Dendritic cell treated with granulocyte-macrophage colony-stimulating factor and Interleukin-4, amounts not matched to agents 40 ng/mL and 50 ng/mL, for 4 days (primary cell): ENCODE results near the gene CDH22.

Experiments
- H3K27ac Mint-ChIP-seq: one replicate; pipeline ENCODE4 v1.8.0; 2022; ENCODE audit warnings: mild to moderate bottlenecking, mixed read lengths
- H3K27me3 Mint-ChIP-seq: one replicate; pipeline ENCODE4 v1.8.0; 2022; ENCODE audit warnings: mild to moderate bottlenecking, mixed read lengths
- H3K36me3 Mint-ChIP-seq: one replicate; pipeline ENCODE4 v1.8.0; 2022; ENCODE audit warnings: low read depth, mixed read lengths
- H3K4me1 Mint-ChIP-seq: one replicate; pipeline ENCODE4 v1.8.0; 2022; ENCODE audit warnings: low read depth, mixed read lengths
- H3K4me3 Mint-ChIP-seq: one replicate; pipeline ENCODE4 v1.8.0; 2022; ENCODE audit warnings: mild to moderate bottlenecking, moderate library complexity, mixed read lengths
- H3K9me3 Mint-ChIP-seq: one replicate; pipeline ENCODE4 v1.8.0; 2022; ENCODE audit warnings: mixed read lengths
- intact Hi-C: fragments of 100-400 bp; cut with micrococcal nuclease; formaldehyde crosslinking; loops from one replicate; pipeline ENCODE4 v1.15.0; 2022

Gene CDH22

DNA sequence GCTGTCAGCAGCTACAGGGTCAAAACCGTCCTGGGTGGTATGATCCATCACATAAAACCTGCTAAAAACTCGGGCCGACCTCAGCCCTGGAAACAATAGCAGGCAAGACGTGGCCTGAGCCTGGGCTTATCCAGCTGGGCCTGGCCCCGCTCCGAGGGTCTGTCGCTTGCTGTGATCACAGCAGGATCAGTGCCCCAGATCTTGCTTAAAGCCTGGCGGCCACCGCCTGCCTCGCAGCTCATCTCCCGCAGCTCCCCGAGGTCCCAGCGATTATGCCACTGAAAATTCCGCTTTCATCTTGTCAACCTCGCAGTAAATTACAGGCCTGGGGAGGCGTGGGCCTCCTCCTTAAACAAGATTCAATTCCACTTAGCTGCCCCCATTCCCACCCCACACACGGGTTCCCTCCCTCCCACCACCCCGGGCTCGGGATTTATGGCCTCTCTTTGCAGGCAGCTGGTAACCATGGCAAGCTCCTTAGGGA lies 40.1 kb downstream of the CDH22 start:
- Mint-ChIP-seq H3K4me1 (no peaks in the 10 kb centered on the region), H3K27ac (no peak overlapping the region), H3K4me3 (no peak overlapping the region), H3K9me3 (peaks cover 9% of the 10 kb centered on the region), H3K36me3 (no peaks in the 10 kb centered on the region), H3K27me3 (peaks cover 52% of the 10 kb centered on the region)
- intact Hi-C loops = no loop called here

DNA sequence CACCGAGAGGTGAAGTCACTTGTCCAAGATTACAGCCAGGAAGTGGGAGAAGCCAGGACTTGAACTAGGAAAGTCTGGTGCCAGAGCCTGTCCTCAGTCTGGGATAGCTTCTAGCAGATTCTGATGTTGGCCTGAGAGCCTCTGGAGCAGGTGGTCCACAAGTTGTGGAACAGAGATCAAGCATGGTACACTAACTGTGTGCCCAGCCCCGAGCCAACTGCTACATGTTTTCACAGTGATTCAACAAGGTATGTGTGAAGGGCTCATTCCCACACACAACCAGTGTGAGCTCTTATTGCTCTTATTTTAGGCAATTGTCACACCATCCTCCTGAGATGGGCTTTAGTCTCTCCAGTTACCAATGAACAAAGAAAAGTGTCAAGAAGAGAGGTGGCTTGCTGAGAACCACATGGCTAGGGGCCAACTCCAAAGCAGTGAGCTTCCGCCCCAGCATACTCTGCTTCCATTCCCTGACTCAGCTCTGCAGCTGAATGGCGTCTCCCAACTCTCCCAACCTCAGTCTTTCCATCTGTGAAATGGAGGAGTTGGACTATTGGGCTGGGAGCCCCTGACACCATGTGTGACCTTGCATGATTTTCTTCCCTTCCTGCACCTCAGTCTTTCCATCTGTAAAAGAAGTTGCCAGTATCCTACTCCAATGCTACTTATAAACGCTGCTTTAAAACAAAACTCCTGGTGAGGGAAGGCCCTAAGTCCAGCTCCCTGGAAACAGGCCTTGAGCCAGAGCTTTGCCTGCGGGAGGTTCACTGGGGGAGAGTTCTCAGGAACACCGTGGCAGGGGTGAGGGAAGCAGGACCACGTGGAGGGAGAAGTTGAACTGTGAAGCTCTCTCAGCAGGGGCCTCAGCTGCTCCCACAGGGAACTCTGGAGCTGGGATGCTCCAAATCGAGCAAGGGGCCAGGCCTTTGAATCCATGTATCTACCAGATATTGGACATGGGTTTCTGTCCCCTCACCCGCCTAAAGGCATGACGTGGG lies 40.9 kb downstream of the CDH22 start:
- Mint-ChIP-seq H3K4me1 (no peaks in the 10 kb centered on the region), H3K9me3 (peaks cover 9% of the 10 kb centered on the region), H3K4me3 (no peak overlapping the region), H3K27ac (no peak overlapping the region), H3K27me3 (peaks cover 56% of the 10 kb centered on the region), H3K36me3 (no peaks in the 10 kb centered on the region)
- intact Hi-C loops = no loop called here

GRCh38 chr20:46265539-46265938 lies 42.8 kb downstream of the CDH22 start:
- peaks cover 9% of the 10 kb centered on the region for H3K9me3 Mint-ChIP-seq
- H3K27ac Mint-ChIP-seq = no peak overlapping the region
- H3K4me1 Mint-ChIP-seq = no peaks in the 10 kb centered on the region
- intact Hi-C loops = no loop called here
- no peaks in the 10 kb centered on the region for H3K36me3 Mint-ChIP-seq
- H3K4me3 Mint-ChIP-seq = no peak overlapping the region
- H3K27me3 Mint-ChIP-seq = peaks cover 46% of the 10 kb centered on the region

GRCh38 chr20:46264391-46265266 lies 43.7 kb downstream of the CDH22 start:
- intact Hi-C loops = no loop called here
- Mint-ChIP-seq H3K9me3 (peaks cover 9% of the 10 kb centered on the region), H3K27me3 (peaks cover 45% of the 10 kb centered on the region), H3K4me3 (no peak overlapping the region), H3K36me3 (no peaks in the 10 kb centered on the region), H3K27ac (no peak overlapping the region), H3K4me1 (no peaks in the 10 kb centered on the region)

DNA sequence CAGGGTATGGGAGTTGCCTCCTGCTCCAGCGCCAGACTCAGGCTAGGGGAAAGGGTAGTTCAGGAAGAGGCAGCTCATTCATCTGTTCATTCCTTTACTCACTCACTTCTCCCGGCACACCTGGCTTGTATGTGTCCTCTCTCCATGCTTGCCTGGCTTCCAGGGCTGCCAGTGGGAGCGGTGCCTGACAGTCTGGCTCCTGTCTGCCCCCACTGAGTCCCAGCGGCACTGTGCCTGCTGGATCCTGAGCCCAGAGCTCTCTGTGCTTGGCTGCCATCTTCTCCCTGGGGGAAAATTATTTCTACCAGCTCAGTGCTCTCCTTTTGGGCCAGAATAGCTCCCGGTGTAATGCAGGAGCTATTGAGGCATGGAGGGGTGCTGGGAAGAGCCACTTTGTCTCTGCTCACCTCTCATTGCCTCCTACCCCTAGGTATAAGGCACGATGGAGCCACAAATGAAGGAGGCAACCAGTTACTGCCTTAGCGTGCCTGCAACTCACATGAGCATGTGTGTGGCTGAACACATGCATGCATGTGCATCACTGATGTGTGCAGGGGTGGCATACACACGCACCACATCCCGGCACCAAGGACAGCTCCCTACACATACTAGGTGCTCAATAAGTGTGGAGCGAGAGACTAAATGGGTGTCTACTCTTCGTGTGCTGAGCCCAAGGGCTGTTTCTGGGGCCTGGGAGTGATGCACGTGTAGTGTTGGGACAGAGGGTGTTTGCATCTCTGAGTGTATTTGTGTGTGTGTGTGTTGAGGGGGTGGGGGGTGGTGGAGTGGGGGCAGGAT lies 46.6 kb downstream of the CDH22 start:
- H3K4me1 Mint-ChIP-seq = no peaks in the 10 kb centered on the region
- H3K36me3 Mint-ChIP-seq = no peaks in the 10 kb centered on the region
- no peak overlapping the region for H3K4me3 Mint-ChIP-seq
- intact Hi-C loops = no loop called here
- peaks cover 36% of the 10 kb centered on the region for H3K27me3 Mint-ChIP-seq
- peaks cover 9% of the 10 kb centered on the region for H3K9me3 Mint-ChIP-seq
- no peak overlapping the region for H3K27ac Mint-ChIP-seq

GRCh38 chr20:46260936-46261454 lies 47.3 kb downstream of the CDH22 start:
- Mint-ChIP-seq H3K36me3 (no peaks in the 10 kb centered on the region), H3K4me1 (no peaks in the 10 kb centered on the region), H3K27ac (no peak overlapping the region), H3K4me3 (no peak overlapping the region), H3K9me3 (peaks cover 8% of the 10 kb centered on the region), H3K27me3 (peaks cover 33% of the 10 kb centered on the region)
- intact Hi-C loops = no loop called here

- Mint-ChIP-seq H3K27me3 (peaks cover 28% of the 10 kb centered on the region), H3K9me3 (peaks cover 3% of the 10 kb centered on the region), H3K4me3 (no peak overlapping the region), H3K4me1 (no peaks in the 10 kb centered on the region), H3K36me3 (no peaks in the 10 kb centered on the region), H3K27ac (no peak overlapping the region)
- intact Hi-C loops = no loop called here
Measured at GRCh38 chr20:46260480-46260879, 47.8 kb downstream of the CDH22 start.

DNA sequence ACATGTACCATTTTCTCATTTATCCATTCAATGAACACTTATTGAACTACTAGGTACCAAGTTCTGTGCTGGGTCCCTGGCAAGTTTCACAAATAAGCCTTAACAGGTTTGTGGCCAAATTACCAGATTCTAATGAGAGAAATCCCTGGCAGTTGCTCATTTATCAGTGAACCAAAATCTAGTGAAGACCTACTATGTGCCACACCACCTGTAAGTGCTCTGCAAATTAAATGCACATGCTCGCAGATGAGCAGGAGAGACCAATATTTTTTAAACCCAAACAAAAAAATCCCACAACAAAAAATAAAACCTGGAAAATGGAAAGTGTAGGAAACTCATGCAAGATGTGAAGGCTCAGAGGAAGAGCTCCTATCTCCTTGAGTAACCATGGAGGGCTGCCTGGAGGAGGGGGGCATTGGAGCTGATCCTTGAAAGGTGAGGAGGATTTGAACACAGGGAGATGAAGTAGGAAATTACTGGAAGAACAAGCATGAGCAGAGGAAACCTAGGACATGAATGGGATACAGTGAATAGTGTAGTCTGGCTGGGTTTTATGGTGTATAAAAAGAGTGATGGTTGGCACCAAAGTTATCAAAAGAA lies 48.9 kb downstream of the CDH22 start:
- Mint-ChIP-seq H3K27me3 (peaks cover 30% of the 10 kb centered on the region), H3K4me3 (no peak overlapping the region), H3K9me3 (no peaks in the 10 kb centered on the region), H3K36me3 (no peaks in the 10 kb centered on the region), H3K4me1 (no peaks in the 10 kb centered on the region), H3K27ac (no peak overlapping the region)
- intact Hi-C loops = no loop called here

GRCh38 chr20:46257887-46258286 lies 50.4 kb downstream of the CDH22 start:
- no peaks in the 10 kb centered on the region for H3K36me3 Mint-ChIP-seq
- no peak overlapping the region for H3K4me3 Mint-ChIP-seq
- no peaks in the 10 kb centered on the region for H3K9me3 Mint-ChIP-seq
- H3K4me1 Mint-ChIP-seq = no peaks in the 10 kb centered on the region
- intact Hi-C loops = no loop called here
- no peak overlapping the region for H3K27ac Mint-ChIP-seq
- H3K27me3 Mint-ChIP-seq = peaks cover 36% of the 10 kb centered on the region

GRCh38 chr20:46256293-46256692 lies 52.0 kb downstream of the CDH22 start:
- H3K4me3 Mint-ChIP-seq = no peak overlapping the region
- no peaks in the 10 kb centered on the region for H3K9me3 Mint-ChIP-seq
- H3K36me3 Mint-ChIP-seq = no peaks in the 10 kb centered on the region
- no peak overlapping the region for H3K27ac Mint-ChIP-seq
- no peaks in the 10 kb centered on the region for H3K4me1 Mint-ChIP-seq
- H3K27me3 Mint-ChIP-seq = peaks cover 44% of the 10 kb centered on the region
- intact Hi-C loops = no loop called here

DNA sequence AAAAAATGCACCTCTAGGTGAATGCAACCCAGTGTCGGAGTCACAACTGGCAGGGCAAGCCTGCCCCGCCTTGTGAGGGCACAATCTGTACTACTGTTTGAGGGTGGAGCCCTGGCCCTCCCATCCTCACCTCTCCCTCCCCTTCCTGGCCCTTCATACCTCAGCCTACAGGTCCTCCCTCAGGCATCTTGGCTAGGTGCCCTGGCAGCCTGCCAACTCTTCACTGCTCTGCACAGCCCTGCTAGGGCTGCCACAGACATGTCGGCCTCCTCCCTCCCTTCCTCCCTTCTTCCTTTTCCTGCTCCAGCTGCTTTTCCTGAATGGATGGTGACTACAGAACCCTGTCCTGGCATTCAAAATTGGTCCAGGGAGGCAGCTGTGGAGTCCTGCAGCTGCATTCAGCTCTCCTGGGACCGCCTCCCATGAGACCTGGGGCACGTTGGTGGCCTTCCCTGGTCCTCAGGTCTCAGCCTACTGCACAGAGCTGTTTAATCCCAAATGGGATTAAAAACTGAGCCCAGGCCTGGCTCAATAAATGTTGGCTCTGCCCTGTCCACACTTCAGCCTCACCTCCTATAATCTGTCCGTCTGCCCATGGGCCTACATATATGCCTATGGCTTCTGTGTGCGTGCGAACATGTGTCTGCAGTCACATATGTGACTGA lies 52.7 kb downstream of the CDH22 start:
- Mint-ChIP-seq H3K27ac (no peak overlapping the region), H3K27me3 (peaks cover 47% of the 10 kb centered on the region), H3K4me1 (no peaks in the 10 kb centered on the region), H3K9me3 (no peaks in the 10 kb centered on the region), H3K4me3 (no peak overlapping the region), H3K36me3 (no peaks in the 10 kb centered on the region)
- intact Hi-C loops = no loop called here

DNA sequence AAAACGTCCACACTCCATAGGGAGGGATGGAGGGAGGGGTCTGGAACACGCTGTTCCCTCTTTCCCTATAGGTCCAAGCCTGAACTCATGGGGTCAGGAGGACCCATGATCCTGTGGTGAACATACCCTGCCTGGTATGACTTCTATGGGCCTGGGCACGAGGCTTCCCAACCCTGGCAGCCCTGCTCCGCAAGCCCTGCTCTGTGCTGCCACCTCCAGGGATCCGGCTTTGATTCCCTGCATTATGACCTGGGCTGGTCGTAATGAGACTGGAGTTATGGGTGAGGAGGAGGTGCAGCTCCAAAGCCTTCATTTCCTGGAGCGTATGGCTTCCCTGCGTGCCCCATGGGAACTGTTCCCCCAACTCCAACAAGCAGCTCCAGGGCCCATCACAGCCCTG lies 54.9 kb downstream of the CDH22 start:
- Mint-ChIP-seq H3K27me3 (peaks cover 58% of the 10 kb centered on the region), H3K4me1 (peaks cover 5% of the 10 kb centered on the region), H3K36me3 (no peaks in the 10 kb centered on the region), H3K4me3 (no peak overlapping the region), H3K9me3 (no peaks in the 10 kb centered on the region), H3K27ac (no peak overlapping the region)
- intact Hi-C loops = loop anchor here (5.0 kb wide), 1 partner anchor 121 kb away; no protein-coding TSS in a partner anchor
